Hepatocyte (in vitro differentiated cells): ENCODE data around the gene FAR2. TPM values are rescaled to one million over a fixed set of nuclear protein-coding genes. Genes with fewer than 3 reads are reported as not detected.

Source experiments
- DNase-seq: peaks from one replicate; pipeline ENCODE4 v3.0.0-alpha.2; 2016; ENCODE audit warnings: low spot score
- H2AFZ ChIP-seq: fragments of 200-600 bp; sonication (generic); 2 replicates; pipeline ENCODE4 v1.6.0; 2016; ENCODE audit warnings: antibody characterized with exemption, mild to moderate bottlenecking
- H3K27ac ChIP-seq: fragments of 200-600 bp; sonication (generic); 2 replicates; pipeline ENCODE4 v1.5.1; 2016; ENCODE audit warnings: mild to moderate bottlenecking
- H3K27me3 ChIP-seq: fragments of 200-600 bp; sonication (generic); 2 replicates; pipeline ENCODE4 v1.6.1; 2016
- H3K36me3 ChIP-seq: fragments of 200-600 bp; sonication (generic); replicated peaks from 2 replicates; pipeline ENCODE4 v1.5.1; 2016; ENCODE audit warnings: low read depth; ENCODE audit not compliant: insufficient read depth
- H3K4me1 ChIP-seq: fragments of 200-600 bp; sonication (generic); 2 replicates; pipeline ENCODE4 v1.5.1; 2016; ENCODE audit warnings: mild to moderate bottlenecking, moderate library complexity; ENCODE audit not compliant: insufficient read depth
- H3K4me2 ChIP-seq: fragments of 200-600 bp; sonication (generic); 2 replicates; pipeline ENCODE4 v1.6.0; 2016
- H3K4me3 ChIP-seq: fragments of 200-600 bp; sonication (generic); 2 replicates; pipeline ENCODE4 v1.5.1; 2016; ENCODE audit warnings: mild to moderate bottlenecking
- H3K79me2 ChIP-seq: fragments of 200-600 bp; sonication (generic); 2 replicates; pipeline ENCODE4 v1.6.0; 2017; ENCODE audit warnings: mild to moderate bottlenecking
- H3K9me2 ChIP-seq: fragments of 200-600 bp; sonication (generic); replicated peaks from 2 replicates; pipeline ENCODE4 v1.6.0; 2017; ENCODE audit warnings: mild to moderate bottlenecking; ENCODE audit not compliant: insufficient read depth
- H3K9me3 ChIP-seq: fragments of 200-600 bp; sonication (generic); 2 replicates; pipeline ENCODE4 v1.5.1; 2016; ENCODE audit warnings: low read depth, mild to moderate bottlenecking
- H4K20me1 ChIP-seq: fragments of 200-600 bp; sonication (generic); 2 replicates; pipeline ENCODE4 v1.6.0; 2016; ENCODE audit warnings: mild to moderate bottlenecking; ENCODE audit not compliant: insufficient read depth, poor library complexity, severe bottlenecking
- EZH2 ChIP-seq: fragments of 200-600 bp; sonication (generic); IDR thresholded peaks from 2 replicates; pipeline ENCODE4 v1.6.1; 2016; ENCODE audit warnings: antibody characterized with exemption, mild to moderate bottlenecking, borderline replicate concordance
- EZH2phosphoT487 ChIP-seq: fragments of 200-600 bp; sonication (generic); IDR thresholded peaks from one replicate; pipeline ENCODE4 v1.6.1; 2018; ENCODE audit warnings: antibody characterized with exemption, mild to moderate bottlenecking, low read depth, moderate library complexity; ENCODE audit not compliant: unreplicated experiment, severe bottlenecking
- WGBS: methylation state at CpG from one replicate; pipeline ENCODE4 v1.1.6; 2016; ENCODE audit warnings: low lambda C conversion rate; ENCODE audit errors: missing lambda C conversion rate; 5-methylcytosine and 5-hydroxymethylcytosine counted together
- polyA plus RNA-seq: library from polyadenylated mRNA; unstranded; fragments of >200 nt; fragmentation: Nextera tagmentation; extraction: Ambion mirVana; gene quantifications from 2 replicates; pipeline ENCODE4 v1.2.1, GENCODE V29; 2016
- total RNA-seq: library from RNA; depleted of rRNA; stranded (reverse); fragments of >200 nt; gene quantifications from 2 replicates; pipeline ENCODE4 v1.2.3, GENCODE V29; 2014
- TF ChIP-seq, protein P1 (sequence below): fragments of 200-600 bp; sonication (generic); IDR thresholded peaks from 2 replicates; pipeline ENCODE4 v1.5.1; 2016; ENCODE audit warnings: antibody characterized with exemption, mild to moderate bottlenecking; ENCODE audit not compliant: poor library complexity

Gene FAR2
- total and polyA plus RNA-seq, 2 experiments from 2014 or later, result 2.4 to 5.2 TPM

DNA sequence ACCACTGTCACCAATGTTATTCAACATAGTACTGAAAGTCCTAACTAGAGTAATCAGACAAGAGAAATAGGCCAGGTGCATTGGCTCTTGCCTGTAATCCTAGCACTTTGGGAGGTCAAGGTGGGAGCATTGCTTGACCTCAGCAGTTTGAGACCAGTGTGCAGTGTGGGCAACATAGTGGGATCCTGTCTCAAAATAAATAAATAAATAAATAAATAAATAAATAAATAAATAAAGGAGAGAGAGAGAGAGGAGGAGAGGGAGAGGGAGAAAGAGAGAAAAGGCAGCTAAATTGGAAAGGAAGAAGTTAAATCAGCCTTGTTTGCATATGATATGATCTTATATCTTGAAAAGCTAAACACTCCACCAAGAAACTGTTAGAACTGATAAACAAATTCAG lies 115.3 kb downstream of the FAR2 start:
- TF ChIP-seq EZH2 (no peak), EZH2phosphoT487 (no peak)
- TF ChIP-seq, protein P1, sequence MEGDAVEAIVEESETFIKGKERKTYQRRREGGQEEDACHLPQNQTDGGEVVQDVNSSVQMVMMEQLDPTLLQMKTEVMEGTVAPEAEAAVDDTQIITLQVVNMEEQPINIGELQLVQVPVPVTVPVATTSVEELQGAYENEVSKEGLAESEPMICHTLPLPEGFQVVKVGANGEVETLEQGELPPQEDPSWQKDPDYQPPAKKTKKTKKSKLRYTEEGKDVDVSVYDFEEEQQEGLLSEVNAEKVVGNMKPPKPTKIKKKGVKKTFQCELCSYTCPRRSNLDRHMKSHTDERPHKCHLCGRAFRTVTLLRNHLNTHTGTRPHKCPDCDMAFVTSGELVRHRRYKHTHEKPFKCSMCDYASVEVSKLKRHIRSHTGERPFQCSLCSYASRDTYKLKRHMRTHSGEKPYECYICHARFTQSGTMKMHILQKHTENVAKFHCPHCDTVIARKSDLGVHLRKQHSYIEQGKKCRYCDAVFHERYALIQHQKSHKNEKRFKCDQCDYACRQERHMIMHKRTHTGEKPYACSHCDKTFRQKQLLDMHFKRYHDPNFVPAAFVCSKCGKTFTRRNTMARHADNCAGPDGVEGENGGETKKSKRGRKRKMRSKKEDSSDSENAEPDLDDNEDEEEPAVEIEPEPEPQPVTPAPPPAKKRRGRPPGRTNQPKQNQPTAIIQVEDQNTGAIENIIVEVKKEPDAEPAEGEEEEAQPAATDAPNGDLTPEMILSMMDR, result no peak
- Histone ChIP-seq H3K4me1 (no peaks in the 10 kb centered on the region), H4K20me1 (no peaks in the 10 kb centered on the region), H3K4me2 (no peak overlapping the region), H3K36me3 (no peaks in the 10 kb centered on the region), H2AFZ (no peak overlapping the region), H3K27me3 (no peaks in the 10 kb centered on the region), H3K4me3 (no peak overlapping the region), H3K9me3 (no peaks in the 10 kb centered on the region), H3K27ac (no peak overlapping the region), H3K9me2 (no peaks in the 10 kb centered on the region), H3K79me2 (no peaks in the 10 kb centered on the region)
- no peak for DNase-seq

DNA sequence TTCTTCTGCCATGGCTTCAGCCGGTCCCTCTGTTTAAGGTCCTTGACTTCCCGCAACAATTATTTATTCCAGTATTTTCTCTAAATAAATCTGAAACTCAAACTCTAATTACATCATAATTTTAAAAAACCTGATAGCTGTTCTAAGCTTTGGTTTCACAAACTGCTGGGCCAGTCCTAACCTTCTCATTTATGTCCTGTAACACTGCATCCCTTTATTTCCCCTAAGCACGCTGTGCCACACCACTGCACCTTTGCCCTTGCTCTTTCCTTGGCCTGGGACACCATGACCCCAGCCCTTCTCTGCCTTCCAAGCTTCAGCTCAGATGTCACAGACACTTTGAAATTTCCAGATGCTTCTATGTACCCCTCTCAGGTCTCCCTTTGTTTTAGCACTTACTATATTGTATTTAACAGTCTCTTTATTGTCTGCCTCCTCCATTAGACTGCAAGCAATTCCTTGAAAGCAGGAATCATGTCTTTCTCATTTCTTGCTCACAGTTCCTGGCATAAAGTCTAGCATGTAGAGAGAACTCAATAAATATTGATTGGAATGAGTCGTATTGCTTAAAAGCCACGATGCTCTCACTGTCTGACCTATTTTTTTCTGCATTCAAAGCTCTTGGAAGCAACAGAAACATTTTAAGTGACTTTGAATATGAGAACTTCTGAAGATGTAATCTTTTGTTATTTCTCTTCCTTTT lies 120.8 kb downstream of the FAR2 start:
- H3K9me2 ChIP-seq, result no peaks in the 10 kb centered on the region
- H3K4me2 ChIP-seq, result no peak overlapping the region
- H2AFZ ChIP-seq, result no peak overlapping the region
- H3K27me3 ChIP-seq, result no peaks in the 10 kb centered on the region
- no peak overlapping the region for H3K4me3 ChIP-seq
- no peaks in the 10 kb centered on the region for H3K79me2 ChIP-seq
- H3K27ac ChIP-seq, result no peak overlapping the region
- no peaks in the 10 kb centered on the region for H3K9me3 ChIP-seq
- no peak for DNase-seq
- TF ChIP-seq, protein P1, result no peak
- TF ChIP-seq EZH2phosphoT487 (no peak), EZH2 (no peak)
- H3K36me3 ChIP-seq, result no peaks in the 10 kb centered on the region
- H4K20me1 ChIP-seq, result no peaks in the 10 kb centered on the region
- WGBS, result 83% methylated on average over 5 of the region's 5 CpGs
- no peaks in the 10 kb centered on the region for H3K4me1 ChIP-seq

DNA sequence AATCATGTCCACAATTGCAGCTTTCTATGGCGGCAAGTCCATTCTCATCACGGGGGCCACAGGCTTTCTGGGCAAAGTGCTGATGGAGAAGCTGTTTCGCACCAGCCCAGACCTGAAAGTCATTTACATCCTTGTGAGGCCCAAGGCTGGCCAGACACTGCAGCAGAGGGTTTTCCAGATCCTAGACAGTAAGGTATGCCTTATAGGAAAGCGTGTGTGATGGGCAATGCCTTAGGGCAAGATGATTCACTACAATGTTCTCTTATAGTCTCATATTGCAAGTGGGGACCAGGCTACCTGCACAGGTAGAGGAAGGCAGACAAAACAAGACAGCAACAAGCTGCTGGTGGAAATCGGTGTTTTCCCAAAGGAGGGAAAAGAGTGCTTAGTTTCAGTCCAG lies 121.4 kb downstream of the FAR2 start:
- no peak overlapping the region for H3K27ac ChIP-seq
- DNase-seq, result no peak
- H3K9me2 ChIP-seq, result no peaks in the 10 kb centered on the region
- no peaks in the 10 kb centered on the region for H3K9me3 ChIP-seq
- no peaks in the 10 kb centered on the region for H3K36me3 ChIP-seq
- H4K20me1 ChIP-seq, result no peaks in the 10 kb centered on the region
- no peaks in the 10 kb centered on the region for H3K4me1 ChIP-seq
- WGBS, result 82% methylated on average over 5 of the region's 5 CpGs
- no peak overlapping the region for H3K4me3 ChIP-seq
- TF ChIP-seq, protein P1, result no peak
- TF ChIP-seq EZH2 (no peak), EZH2phosphoT487 (no peak)
- H2AFZ ChIP-seq, result no peak overlapping the region
- no peaks in the 10 kb centered on the region for H3K27me3 ChIP-seq
- H3K79me2 ChIP-seq, result no peaks in the 10 kb centered on the region
- no peak overlapping the region for H3K4me2 ChIP-seq
